GM23338 (cell line): Measurements from ENCODE around the gene ACSF3. TPM values are rescaled to one million over a fixed set of nuclear protein-coding genes. Genes with fewer than 3 reads are reported as not detected.

Experiments used
- ATAC-seq: fragments of 200-7000 bp; cut with Tn5 transposase; 3 replicates; pipeline ENCODE4 v1.9.1; 2020
- DNase-seq: peaks from one replicate; pipeline ENCODE4 v3.0.0-alpha.2; 2015; ENCODE audit warnings: low spot score
- H2AFZ ChIP-seq: fragments of 200-600 bp; sonication (generic); 2 replicates; pipeline ENCODE4 v1.8.0; 2016; ENCODE audit warnings: antibody characterized with exemption, mild to moderate bottlenecking, moderate library complexity
- H3F3A ChIP-seq: fragments of 200-600 bp; sonication (generic); replicated peaks from 2 replicates; pipeline ENCODE4 v1.8.0; 2017; ENCODE audit warnings: antibody characterized with exemption, mixed run types, low read depth
- H3K27ac ChIP-seq: fragments of 200-600 bp; sonication (generic); 2 replicates; pipeline ENCODE4 v1.6.1; 2016; ENCODE audit warnings: low read depth
- H3K27me3 ChIP-seq: fragments of 200-600 bp; sonication (generic); 2 replicates; pipeline ENCODE4 v1.8.0; 2016; ENCODE audit warnings: mild to moderate bottlenecking, mixed run types, moderate library complexity; ENCODE audit not compliant: insufficient read depth
- H3K36me3 ChIP-seq: fragments of 200-600 bp; sonication (generic); 2 replicates; pipeline ENCODE4 v1.8.0; 2016; ENCODE audit warnings: mild to moderate bottlenecking; ENCODE audit not compliant: insufficient read depth
- H3K4me1 ChIP-seq: fragments of 200-600 bp; sonication (generic); 2 replicates; pipeline ENCODE4 v1.8.0; 2016; ENCODE audit warnings: mild to moderate bottlenecking, moderate library complexity; ENCODE audit not compliant: insufficient read depth
- H3K4me2 ChIP-seq: fragments of 200-600 bp; sonication (generic); 2 replicates; pipeline ENCODE4 v1.7.1; 2017; ENCODE audit warnings: mixed run types
- H3K4me3 ChIP-seq: fragments of 200-600 bp; sonication (generic); 2 replicates; pipeline ENCODE4 v1.6.1; 2016; ENCODE audit warnings: mixed run types
- H3K79me2 ChIP-seq: fragments of 200-600 bp; sonication (generic); replicated peaks from 2 replicates; pipeline ENCODE4 v1.8.0; 2017; ENCODE audit warnings: mild to moderate bottlenecking; ENCODE audit not compliant: insufficient read depth
- H3K9me2 ChIP-seq: fragments of 200-600 bp; sonication (generic); 2 replicates; pipeline ENCODE4 v1.8.0; 2017; ENCODE audit not compliant: insufficient read depth
- H4K20me1 ChIP-seq: fragments of 200-600 bp; sonication (generic); replicated peaks from 2 replicates; pipeline ENCODE4 v1.8.0; 2017; ENCODE audit warnings: mild to moderate bottlenecking; ENCODE audit not compliant: insufficient read depth
- H3K27ac Mint-ChIP-seq: 2 replicates; pipeline ENCODE4 v1.8.0; 2020; ENCODE audit warnings: inconsistent platforms, mild to moderate bottlenecking, moderate library complexity, mixed read lengths
- H3K27me3 Mint-ChIP-seq: 3 replicates; pipeline ENCODE4 v1.8.0; 2022; ENCODE audit warnings: low read depth, mild to moderate bottlenecking, moderate library complexity, mixed read lengths, inconsistent platforms; ENCODE audit not compliant: insufficient read depth, poor library complexity
- H3K36me3 Mint-ChIP-seq: 3 replicates; pipeline ENCODE4 v1.8.0; 2021; ENCODE audit warnings: low read depth, mild to moderate bottlenecking, inconsistent platforms, moderate library complexity, mixed read lengths
- H3K4me1 Mint-ChIP-seq: 3 replicates; pipeline ENCODE4 v1.8.0; 2020; ENCODE audit warnings: mild to moderate bottlenecking, inconsistent platforms, mixed read lengths
- H3K4me3 Mint-ChIP-seq: 3 replicates; pipeline ENCODE4 v1.8.0; 2021; ENCODE audit warnings: moderate library complexity, mild to moderate bottlenecking, inconsistent platforms, mixed read lengths
- H3K9me3 Mint-ChIP-seq: 3 replicates; pipeline ENCODE4 v1.8.0; 2020; ENCODE audit warnings: moderate library complexity, mild to moderate bottlenecking, inconsistent platforms, mixed read lengths
- CREB1 ChIP-seq: fragments of 250-450 bp; sonication (Bioruptor Pico); IDR thresholded peaks from 2 replicates; pipeline ENCODE4 v1.5.0; 2020; ENCODE audit warnings: low read depth, mild to moderate bottlenecking, moderate library complexity
- CTCF ChIP-seq, 2 experiments: fragments of 200-600 bp in 1 of 2; sonication (generic) in 1 of 2; conservative IDR thresholded peaks; 2 replicates each; pipeline versions ENCODE4 v1.5.1 to v1.6.1; 2016 to 2017; ENCODE audit warnings: antibody characterized with exemption in 2 of 2, low read depth in 2 of 2, mild to moderate bottlenecking in 2 of 2, moderate library complexity in 1 of 2
- ETS1 ChIP-seq: IDR thresholded peaks from 2 replicates; pipeline ENCODE4 v1.6.1; 2016; ENCODE audit warnings: antibody characterized with exemption
- EZH2phosphoT487 ChIP-seq: fragments of 200-600 bp; sonication (generic); IDR thresholded peaks from one replicate; pipeline ENCODE4 v1.8.1; 2018; ENCODE audit warnings: antibody characterized with exemption; ENCODE audit not compliant: unreplicated experiment
- JUNB ChIP-seq: IDR thresholded peaks from one replicate; pipeline ENCODE4 v1.6.1; 2016; ENCODE audit warnings: antibody characterized with exemption; ENCODE audit not compliant: unreplicated experiment
- NANOG ChIP-seq: IDR thresholded peaks from 2 replicates; pipeline ENCODE4 v1.6.1; 2016; ENCODE audit warnings: antibody characterized with exemption, borderline replicate concordance
- POLR2AphosphoS5 ChIP-seq: IDR thresholded peaks from 2 replicates; pipeline ENCODE4 v1.6.1; 2016; ENCODE audit warnings: antibody characterized with exemption, low read depth
- REST ChIP-seq: IDR thresholded peaks from one replicate; pipeline ENCODE4 v1.6.1; 2018; ENCODE audit warnings: antibody characterized with exemption; ENCODE audit not compliant: unreplicated experiment
- STAT1 ChIP-seq: IDR thresholded peaks from one replicate; pipeline ENCODE4 v1.6.1; 2016; ENCODE audit warnings: antibody characterized with exemption; ENCODE audit not compliant: unreplicated experiment
- ZNF114 ChIP-seq: fragments of 250-450 bp; sonication (Bioruptor Pico); IDR thresholded peaks from 2 replicates; pipeline ENCODE4 v1.5.0; 2020; ENCODE audit warnings: mild to moderate bottlenecking, moderate library complexity
- ZNF331 ChIP-seq: fragments of 250-450 bp; sonication (Bioruptor Pico); IDR thresholded peaks from 2 replicates; pipeline ENCODE4 v1.5.0; 2020; ENCODE audit warnings: low read depth, mild to moderate bottlenecking, moderate library complexity
- polyA plus RNA-seq: library from polyadenylated mRNA; unstranded; fragments of >200 nt; fragmentation: Nextera tagmentation; extraction: Ambion mirVana; gene quantifications from 2 replicates; pipeline ENCODE4 v1.2.1, GENCODE V29; 2016
- total RNA-seq: library from RNA; depleted of rRNA; stranded (reverse); fragments of >200 nt; shearing (Covaris generic); gene quantifications from 2 replicates; pipeline ENCODE4 v1.2.3, GENCODE V29; 2014

ACSF3 gene
- total and polyA plus RNA-seq, 2 experiments from 2014 or later = 12.8 to 23.1 TPM

GRCh38 chr16:89111263-89111662, 17.6 kb downstream of the ACSF3 start (continued):
- TF ChIP-seq NANOG (no peak), CREB1 (CRISPR knock-in tag) (no peak), STAT1 (no peak), CTCF (conservative IDR thresholded peaks at IDR 0.05; ENCODE audit: low read depth in 2 of 2) (no peak), REST (no peak), EZH2phosphoT487 (no peak), ETS1 (no peak), POLR2AphosphoS5 (no peak), ZNF331 (CRISPR knock-in tag) (no peak), ZNF114 (CRISPR knock-in tag) (no peak)

- Mint-ChIP-seq H3K27me3 (peaks cover 3% of the 10 kb centered on the region), H3K27ac (no peak overlapping the region), H3K4me3 (no peak overlapping the region), H3K9me3 (no peaks in the 10 kb centered on the region), H3K4me1 (peaks cover 15% of the 10 kb centered on the region), H3K36me3 (peaks cover 34% of the 10 kb centered on the region)
- Histone ChIP-seq H3K79me2 (peaks cover 13% of the 10 kb centered on the region), H3K4me3 (no peak overlapping the region), H3K36me3 (no peaks in the 10 kb centered on the region; the same call in 1 of the 2 replicates), H3K4me2 (no peak overlapping the region), H3K27me3 (no peaks in the 10 kb centered on the region), H3K9me2 (no peaks in the 10 kb centered on the region), H3F3A (no peaks in the 10 kb centered on the region), H4K20me1 (peaks cover 3% of the 10 kb centered on the region; the same call in 1 of the 2 replicates), H3K27ac (no peak overlapping the region), H2AFZ (no peak overlapping the region), H3K4me1 (no peaks in the 10 kb centered on the region)
- TF ChIP-seq JUNB = no peak
- no peak for TF ChIP-seq POLR2AphosphoS5
- no peak for TF ChIP-seq CTCF (conservative IDR thresholded peaks at IDR 0.05; ENCODE audit: low read depth in 2 of 2)
- DNase-seq (no peak), ATAC-seq (no peak)
Measured at GRCh38 chr16:89112377-89113151, 18.9 kb downstream of the ACSF3 start.
